ENCODE measurements around the gene PATJ.

DNA sequence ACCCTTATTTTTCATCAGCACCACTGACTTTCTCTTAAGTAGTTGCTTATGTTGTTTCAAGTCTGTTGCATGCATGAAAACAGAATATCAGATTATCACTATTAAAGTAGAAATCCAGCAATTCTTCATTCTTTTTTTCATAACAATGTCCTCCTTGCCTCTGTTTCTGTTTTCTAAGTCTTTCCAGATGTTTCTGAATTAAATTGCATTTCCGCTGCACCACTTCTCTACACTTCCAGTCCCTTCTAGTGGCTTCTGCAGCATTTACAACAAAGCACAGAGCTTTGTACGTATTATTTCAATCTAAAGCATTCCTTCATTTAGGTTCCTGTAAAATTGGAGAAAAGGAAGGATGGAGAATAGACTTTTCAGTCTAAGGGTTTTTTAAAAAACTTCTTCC, 42.4 kb downstream of the PATJ start:
- TF ChIP-seq, protein P1, sequence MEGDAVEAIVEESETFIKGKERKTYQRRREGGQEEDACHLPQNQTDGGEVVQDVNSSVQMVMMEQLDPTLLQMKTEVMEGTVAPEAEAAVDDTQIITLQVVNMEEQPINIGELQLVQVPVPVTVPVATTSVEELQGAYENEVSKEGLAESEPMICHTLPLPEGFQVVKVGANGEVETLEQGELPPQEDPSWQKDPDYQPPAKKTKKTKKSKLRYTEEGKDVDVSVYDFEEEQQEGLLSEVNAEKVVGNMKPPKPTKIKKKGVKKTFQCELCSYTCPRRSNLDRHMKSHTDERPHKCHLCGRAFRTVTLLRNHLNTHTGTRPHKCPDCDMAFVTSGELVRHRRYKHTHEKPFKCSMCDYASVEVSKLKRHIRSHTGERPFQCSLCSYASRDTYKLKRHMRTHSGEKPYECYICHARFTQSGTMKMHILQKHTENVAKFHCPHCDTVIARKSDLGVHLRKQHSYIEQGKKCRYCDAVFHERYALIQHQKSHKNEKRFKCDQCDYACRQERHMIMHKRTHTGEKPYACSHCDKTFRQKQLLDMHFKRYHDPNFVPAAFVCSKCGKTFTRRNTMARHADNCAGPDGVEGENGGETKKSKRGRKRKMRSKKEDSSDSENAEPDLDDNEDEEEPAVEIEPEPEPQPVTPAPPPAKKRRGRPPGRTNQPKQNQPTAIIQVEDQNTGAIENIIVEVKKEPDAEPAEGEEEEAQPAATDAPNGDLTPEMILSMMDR (IDR thresholded peaks at IDR 0.05), result no peak
- no peak for TF ChIP-seq POLR2A (IDR thresholded peaks at IDR 0.05; ENCODE audit: low read depth)
- TF ChIP-seq EP300 (IDR thresholded peaks at IDR 0.05), result no peak

Measured in esophagus muscularis mucosa (tissue), 4 donors.